Tongue (tissue), 2 donors: ENCODE measurements around the gene TMEM156. TPM values are rescaled to one million over a fixed set of nuclear protein-coding genes. Genes with fewer than 3 reads are reported as not detected.
"Not testable (repeated sequence)": the region's sequence is repeated elsewhere in the genome, so short reads cannot be mapped to it uniquely, and the experiment has no call there.

Source experiments
- DNase-seq: peaks from one replicate; pipeline ENCODE4 v3.0.0-alpha.2; 2015
- total RNA-seq: library from RNA; depleted of rRNA; stranded (reverse); fragments of >200 nt; gene quantifications from one replicate; pipeline ENCODE4 v1.2.3, GENCODE V29; 2014

Gene TMEM156
- total RNA-seq, 1 donor from 2014 or later = 1.6 TPM

- DNase-seq = no peak
Observed at GRCh38 chr4:39043058-39043860, 11.1 kb upstream of the TMEM156 start.

GRCh38 chr4:39042366-39042765 lies 10.2 kb upstream of the TMEM156 start:
- DNase-seq = no peak

DNA sequence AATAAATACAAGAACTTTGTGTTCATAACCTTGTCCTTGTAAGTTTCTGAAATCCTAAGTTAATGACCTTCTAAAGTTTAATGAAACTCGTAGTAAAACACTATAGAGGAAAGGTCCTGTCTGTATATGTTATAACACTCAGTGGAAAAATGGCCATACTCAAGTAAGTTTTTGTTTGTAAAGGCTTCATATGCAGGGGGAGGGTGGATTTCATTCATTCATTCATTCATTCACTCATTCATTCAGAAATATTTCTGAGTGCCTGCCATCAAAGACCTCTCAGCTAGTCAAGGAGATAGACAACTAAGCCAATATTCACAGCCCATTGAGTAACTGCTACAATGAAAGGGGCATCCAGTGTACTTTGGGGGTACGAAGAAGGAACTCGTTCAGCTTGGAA lies 6.9 kb upstream of the TMEM156 start:
- no peak for DNase-seq

- peak; percentile 26 for DNase-seq
Observed at GRCh38 chr4:39037941-39038340, 5.7 kb upstream of the TMEM156 start.

- DNase-seq = peak; percentile 39
Observed at GRCh38 chr4:39037491-39037825, 5.2 kb upstream of the TMEM156 start.

DNA sequence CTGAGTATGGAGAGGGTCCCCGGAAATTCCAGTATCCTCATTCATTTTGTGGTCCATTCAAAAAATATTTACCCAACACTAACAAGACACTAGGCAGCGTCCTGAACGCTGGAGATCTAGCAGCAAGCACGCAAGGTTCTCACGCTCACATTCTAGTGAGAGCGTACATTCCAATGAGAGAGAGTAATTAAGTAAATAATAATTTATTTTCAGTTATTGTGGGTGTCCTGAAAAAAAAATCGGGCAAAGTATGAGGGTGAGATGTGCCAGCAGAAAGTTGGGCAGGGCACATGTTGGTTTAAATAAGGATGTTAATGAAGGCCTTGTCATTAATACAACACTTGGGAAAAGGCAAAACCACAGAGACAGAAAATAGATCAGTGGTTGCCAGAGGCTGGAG lies 4.0 kb upstream of the TMEM156 start:
- DNase-seq = no peak

GRCh38 chr4:39031590-39032020 lies 604 bp downstream of the TMEM156 start:
- not testable (repeated sequence) for DNase-seq

DNA sequence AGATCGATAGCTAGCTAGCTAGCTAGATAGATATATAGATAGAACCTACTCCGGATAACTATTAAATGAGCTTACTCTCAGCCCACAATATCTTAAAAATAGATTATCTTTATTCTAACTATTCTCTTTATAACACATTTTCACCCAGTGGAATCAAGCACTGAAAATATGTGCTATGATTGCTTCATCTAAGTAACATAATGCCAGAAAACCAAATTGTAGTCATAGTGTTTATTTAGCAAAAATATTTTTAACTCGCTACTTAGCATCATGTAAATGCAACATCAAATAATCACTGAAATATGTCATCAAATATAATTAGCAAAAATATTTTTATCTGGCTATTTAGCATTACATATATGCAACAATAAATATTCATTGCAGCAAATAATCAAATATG lies 1.5 kb downstream of the TMEM156 start:
- no peak for DNase-seq

DNA sequence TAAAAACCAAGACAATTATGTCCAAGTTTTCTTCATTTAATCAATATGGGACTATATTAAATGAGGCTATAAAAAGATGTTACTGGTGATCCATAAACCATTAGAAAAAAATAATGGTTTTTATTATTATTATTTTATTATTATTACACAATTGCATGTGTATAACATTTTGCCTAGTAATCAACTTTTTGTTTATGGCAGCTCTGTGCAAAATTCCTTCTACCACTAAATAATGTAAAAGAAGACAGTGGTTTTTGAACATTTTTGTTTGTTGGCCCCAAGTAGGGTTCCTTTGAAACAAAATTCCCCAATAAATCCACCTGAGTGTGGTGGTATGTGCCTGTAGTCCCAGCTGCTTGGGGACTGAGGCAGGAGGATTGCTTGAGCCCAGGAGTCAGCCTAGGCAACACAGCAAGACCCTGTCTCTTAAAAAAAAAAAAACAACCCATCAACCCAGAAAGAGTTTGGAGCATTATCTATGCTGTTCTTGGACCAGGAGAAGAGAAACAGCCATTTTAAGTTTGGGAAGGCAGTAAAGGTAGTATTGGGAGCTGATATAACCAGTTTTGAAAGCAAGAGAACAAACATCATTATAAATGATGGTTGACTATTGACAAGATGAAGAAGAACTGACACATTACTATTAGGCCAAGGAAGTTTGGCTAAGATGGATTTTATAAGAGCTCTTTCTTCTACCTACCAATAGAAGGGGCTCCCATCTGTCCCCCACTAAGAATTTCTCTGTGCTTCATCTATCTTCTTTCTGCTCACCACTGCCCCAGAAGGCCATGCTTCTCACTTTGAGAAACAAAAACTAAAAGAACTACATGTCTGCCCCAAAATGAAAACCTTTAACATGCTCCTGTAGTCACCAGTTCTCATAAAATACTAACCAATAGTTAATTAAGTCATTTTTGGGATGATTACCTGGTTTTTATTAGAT lies 2.2 kb downstream of the TMEM156 start:
- DNase-seq = no peak

DNA sequence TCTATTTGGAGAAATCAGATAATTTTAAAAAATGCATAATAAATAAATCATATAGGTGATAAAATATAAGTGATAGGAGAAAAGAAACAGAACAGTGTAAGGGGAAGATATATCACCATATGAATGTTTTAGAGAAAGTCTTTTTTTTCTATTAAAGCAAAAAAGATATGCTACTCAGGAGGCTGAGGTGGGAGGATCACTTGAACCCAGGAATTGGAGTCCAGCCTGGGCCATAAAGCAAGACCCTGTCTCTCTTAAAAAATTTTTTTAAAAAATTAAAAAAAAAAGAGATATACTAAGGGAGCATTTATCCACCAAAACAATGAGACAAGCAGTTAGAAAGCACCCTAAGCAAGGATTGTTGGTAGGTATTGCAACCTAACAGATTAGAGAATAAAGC lies 6.1 kb downstream of the TMEM156 start:
- DNase-seq = no peak

DNA sequence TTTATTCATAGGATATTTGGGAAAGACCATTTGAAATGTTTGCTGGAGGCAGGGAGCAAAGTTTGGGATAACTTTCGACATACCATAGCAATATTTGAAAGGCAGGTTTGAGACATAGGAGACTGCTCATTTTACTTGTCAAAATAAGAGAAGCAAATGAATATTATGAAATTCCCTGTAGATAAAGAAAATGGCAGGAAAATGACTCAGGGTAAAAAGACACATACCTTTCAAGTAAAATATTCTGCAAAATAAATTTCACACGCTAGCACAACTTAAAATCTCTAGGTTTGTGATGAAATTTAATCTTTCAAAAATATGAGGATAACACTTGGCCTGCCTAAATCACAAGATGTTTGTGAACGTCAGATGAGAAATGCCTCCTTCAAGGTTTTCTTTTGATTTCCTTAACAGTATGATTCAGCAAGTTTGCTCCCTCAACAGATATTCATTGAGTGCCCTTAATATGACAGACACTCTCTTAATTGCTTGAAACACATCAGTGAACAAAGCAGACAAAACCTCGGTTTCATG lies 6.6 kb downstream of the TMEM156 start:
- DNase-seq = no peak

- DNase-seq = no peak
Observed at GRCh38 chr4:39024311-39024865, 7.8 kb downstream of the TMEM156 start.

- no peak for DNase-seq
Observed at GRCh38 chr4:39023059-39023458, 9.2 kb downstream of the TMEM156 start.

DNA sequence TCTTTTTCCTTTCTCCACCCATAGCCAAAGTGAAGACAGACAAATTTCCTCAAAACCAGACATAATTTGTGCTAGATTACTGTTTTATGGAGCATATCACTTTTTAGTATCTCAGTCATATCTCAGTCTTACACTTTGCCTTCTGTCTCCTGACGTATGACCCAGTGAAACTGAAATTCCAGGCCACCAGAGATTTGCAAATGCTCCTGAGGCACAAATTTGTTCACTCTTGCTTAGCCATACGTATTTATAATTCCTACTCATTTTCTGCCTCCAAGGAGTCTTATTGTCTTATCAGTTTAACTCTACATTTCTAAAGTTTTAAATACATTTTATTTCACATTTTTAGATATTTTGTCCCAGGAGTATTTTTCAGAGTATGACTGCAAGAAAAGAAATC lies 10.0 kb downstream of the TMEM156 start:
- no peak for DNase-seq

- no peak for DNase-seq
Observed at GRCh38 chr4:39021631-39022030, 10.6 kb downstream of the TMEM156 start.

GRCh38 chr4:39020130-39020529 lies 12.1 kb downstream of the TMEM156 start:
- no peak for DNase-seq

GRCh38 chr4:39014028-39014427 lies 18.2 kb downstream of the TMEM156 start:
- no peak for DNase-seq

DNA sequence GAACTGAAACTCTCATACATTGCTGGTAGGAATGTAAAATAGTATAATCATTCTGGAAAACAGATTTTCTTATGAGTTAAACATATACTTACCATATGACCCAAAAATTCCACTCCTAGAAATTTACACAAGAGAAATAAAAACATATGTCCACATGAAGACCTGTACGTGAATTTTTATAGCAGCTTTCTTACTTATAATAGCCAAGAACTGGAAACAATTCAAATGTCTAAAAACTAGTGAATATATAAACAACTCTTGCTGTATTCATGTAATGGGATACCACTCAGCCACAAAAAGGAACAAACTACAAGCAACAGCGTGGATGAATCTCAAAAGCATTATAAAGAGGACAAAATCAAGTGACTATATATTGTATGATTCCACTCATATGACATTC lies 27.5 kb downstream of the TMEM156 start:
- peak; percentile 34 for DNase-seq

GRCh38 chr4:39002058-39002457 lies 30.2 kb downstream of the TMEM156 start:
- not testable (repeated sequence) for DNase-seq

- DNase-seq = no peak
Observed at GRCh38 chr4:38995660-38996005, 36.6 kb downstream of the TMEM156 start.

DNA sequence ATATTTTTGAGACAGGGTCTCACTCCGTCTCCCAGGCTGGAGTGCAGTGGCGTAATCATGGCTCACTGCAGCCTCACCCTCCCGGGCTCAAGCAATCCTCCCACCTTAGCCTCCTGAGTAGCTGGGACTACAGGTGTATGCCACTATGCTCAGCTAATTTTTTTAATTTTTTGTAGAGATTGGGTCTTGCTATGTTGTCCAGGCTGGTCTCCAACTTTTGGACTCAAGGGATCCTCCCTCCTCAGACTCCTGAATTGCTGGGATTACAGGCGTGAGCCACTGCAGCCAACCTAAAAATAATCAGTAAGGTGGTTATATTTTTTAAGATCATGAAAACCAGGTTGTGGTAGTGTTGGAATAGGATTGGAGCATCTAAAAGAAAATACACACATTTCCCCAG lies 38.1 kb downstream of the TMEM156 start:
- no peak for DNase-seq

- no peak for DNase-seq
Observed at GRCh38 chr4:38993683-38994082, 38.5 kb downstream of the TMEM156 start.

DNA sequence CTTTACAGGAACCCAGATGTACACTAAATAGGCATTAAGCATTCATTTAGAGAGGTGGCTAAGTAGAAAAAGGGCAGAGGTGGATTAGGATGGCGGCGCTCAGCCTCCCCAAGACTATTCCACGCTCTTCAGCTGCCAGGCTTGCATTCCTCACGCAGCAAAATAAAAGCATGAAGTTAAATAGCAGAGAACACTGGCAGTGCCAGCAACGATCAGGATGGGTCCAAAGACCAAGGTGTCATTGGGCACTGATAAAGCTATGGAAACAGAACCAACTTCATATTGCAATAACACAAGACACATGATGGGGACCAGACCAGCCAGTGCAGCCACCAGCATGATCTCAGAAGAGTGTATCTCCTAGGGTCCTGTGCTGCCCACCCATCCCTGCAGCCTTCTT lies 42.0 kb downstream of the TMEM156 start:
- no peak for DNase-seq
